Measurements from ENCODE around the gene IGF1R.

- TF ChIP-seq CTCF (IDR thresholded peaks at IDR 0.05), result no peak
- TF ChIP-seq POLR2A (IDR thresholded peaks at IDR 0.05), result no peak
Observed at GRCh38 chr15:98785431-98785806, 137.1 kb downstream of the IGF1R start.
